Measurements from ENCODE around the gene TLCD3B. TPM values are rescaled to one million over a fixed set of nuclear protein-coding genes. Genes with fewer than 3 reads are reported as not detected.

Gene TLCD3B
- total and polyA plus RNA-seq, 9 of the 15 experiments (the other 6 are each of a cell fraction or from before 2014, with no cell fraction given): 0.10 to 0.52 (median 0.23) TPM; not detected in 4

- TF ChIP-seq RREB1 (CRISPR knock-in tag; IDR thresholded peaks at IDR 0.05) (no peak), THRA (IDR thresholded peaks at IDR 0.05) (no peak), PATZ1 (CRISPR knock-in tag; IDR thresholded peaks at IDR 0.05; ENCODE audit: borderline replicate concordance) (no peak), CC2D1A (IDR thresholded peaks at IDR 0.05) (no peak), ZNF274 (IDR thresholded peaks at IDR 0.05; ENCODE audit: borderline replicate concordance, low read depth, low read length) (no peak), SAFB2 (IDR thresholded peaks at IDR 0.05; ENCODE audit: borderline replicate concordance, low read depth, low read length, severe bottlenecking) (no peak), CHD1 (IDR thresholded peaks at IDR 0.05; ENCODE audit: low read length) (peak; percentile 38), ZNF589 (CRISPR knock-in tag; IDR thresholded peaks at IDR 0.05; ENCODE audit: low read depth) (no peak; the same call in 1 of the 2 replicates), FOSL1 (tag; conservative IDR thresholded peaks at IDR 0.05) (peak; percentile 49; the same call in 1 of the 2 replicates), ARID2 (IDR thresholded peaks at IDR 0.05) (no peak), ZNF436 (CRISPR knock-in tag; IDR thresholded peaks at IDR 0.05) (no peak), PHF21A (IDR thresholded peaks at IDR 0.05; ENCODE audit: borderline replicate concordance, low read depth) (no peak), GATAD2A (IDR thresholded peaks at IDR 0.05) (no peak), ASH1L (IDR thresholded peaks at IDR 0.05; ENCODE audit: borderline replicate concordance, low read depth, partially characterized antibody) (no peak), CHD2 (IDR thresholded peaks at IDR 0.05; ENCODE audit: low read depth, low read length) (no peak), CBFB (CRISPR knock-in tag; IDR thresholded peaks at IDR 0.05) (no peak), POLR2AphosphoS5 (IDR thresholded peaks at IDR 0.05; ENCODE audit: control insufficient read depth, insufficient read depth, low read depth, low read length) (peak; percentile 37; the same call in 1 of the 2 replicates), ZNF445 (CRISPR knock-in tag; IDR thresholded peaks at IDR 0.05; ENCODE audit: low read depth) (no peak), MEF2D (tag; conservative IDR thresholded peaks at IDR 0.05; ENCODE audit: low read depth) (no peak)
Observed at GRCh38 chr16:29995911-29996765, 34.9 kb downstream of the TLCD3B start, which contains the start of gene INO80E (continued).

Data from K562 (cell line).